ENCODE measurements around the gene EPSTI1. TPM values are rescaled to one million over a fixed set of nuclear protein-coding genes. Genes with fewer than 3 reads are reported as not detected.

EPSTI1 gene
- total RNA-seq, 4 donors from 2014 or later = 6.5 to 16.9 (median 11.4) TPM

- Histone ChIP-seq H3K27ac (peak overlapping the region in 1 of 2 donors; percentile 86), H3K27me3 (no peaks in the 10 kb centered on the region), H3K4me3 (no peak overlapping the region), H3K9me3 (no peaks in the 10 kb centered on the region), H3K4me1 (no peaks in the 10 kb centered on the region), H3K36me3 (no peaks in the 10 kb centered on the region)
- TF ChIP-seq POLR2A (IDR thresholded peaks at IDR 0.05) = peak in 1 of 2 donors; percentile 5
- TF ChIP-seq, protein P1, sequence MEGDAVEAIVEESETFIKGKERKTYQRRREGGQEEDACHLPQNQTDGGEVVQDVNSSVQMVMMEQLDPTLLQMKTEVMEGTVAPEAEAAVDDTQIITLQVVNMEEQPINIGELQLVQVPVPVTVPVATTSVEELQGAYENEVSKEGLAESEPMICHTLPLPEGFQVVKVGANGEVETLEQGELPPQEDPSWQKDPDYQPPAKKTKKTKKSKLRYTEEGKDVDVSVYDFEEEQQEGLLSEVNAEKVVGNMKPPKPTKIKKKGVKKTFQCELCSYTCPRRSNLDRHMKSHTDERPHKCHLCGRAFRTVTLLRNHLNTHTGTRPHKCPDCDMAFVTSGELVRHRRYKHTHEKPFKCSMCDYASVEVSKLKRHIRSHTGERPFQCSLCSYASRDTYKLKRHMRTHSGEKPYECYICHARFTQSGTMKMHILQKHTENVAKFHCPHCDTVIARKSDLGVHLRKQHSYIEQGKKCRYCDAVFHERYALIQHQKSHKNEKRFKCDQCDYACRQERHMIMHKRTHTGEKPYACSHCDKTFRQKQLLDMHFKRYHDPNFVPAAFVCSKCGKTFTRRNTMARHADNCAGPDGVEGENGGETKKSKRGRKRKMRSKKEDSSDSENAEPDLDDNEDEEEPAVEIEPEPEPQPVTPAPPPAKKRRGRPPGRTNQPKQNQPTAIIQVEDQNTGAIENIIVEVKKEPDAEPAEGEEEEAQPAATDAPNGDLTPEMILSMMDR (IDR thresholded peaks at IDR 0.05) = no peak
- no peak for DNase-seq
- intact Hi-C loops (cut with DNase I; ENCODE audit: low total_unique reads) = no loop called here
These were observed 1.5 kb downstream of the EPSTI1 start for GRCh38 chr13:42990291-42991232.

DNA sequence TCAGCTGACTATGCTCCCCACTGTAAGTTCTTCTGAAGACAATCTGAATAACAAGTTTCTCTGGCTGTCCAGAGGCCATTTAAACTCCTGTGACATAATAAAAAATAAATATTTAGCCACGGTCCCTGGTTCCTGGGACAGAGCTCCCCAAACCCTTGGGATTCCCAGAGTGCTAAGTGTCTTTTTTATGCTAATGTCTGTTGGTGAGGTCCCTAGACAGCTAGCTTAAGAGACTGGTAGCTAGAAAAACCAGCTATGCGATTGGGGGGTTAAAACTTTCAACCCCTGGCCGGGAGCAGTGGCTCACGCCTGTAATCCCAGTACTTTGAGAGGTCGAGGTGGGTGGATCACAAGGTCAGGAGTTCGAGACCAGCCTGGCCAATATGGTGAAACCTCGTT lies 5.9 kb downstream of the EPSTI1 start:
- DNase-seq = no peak
- Histone ChIP-seq H3K9me3 (no peaks in the 10 kb centered on the region), H3K4me3 (no peak overlapping the region), H3K27me3 (no peaks in the 10 kb centered on the region), H3K4me1 (no peaks in the 10 kb centered on the region), H3K36me3 (no peaks in the 10 kb centered on the region), H3K27ac (peak overlapping the region in 1 of 2 donors; percentile 31)
- intact Hi-C loops (cut with DNase I; ENCODE audit: low total_unique reads) = no loop called here
- TF ChIP-seq, protein P1 (IDR thresholded peaks at IDR 0.05) = no peak
- TF ChIP-seq POLR2A (IDR thresholded peaks at IDR 0.05) = no peak

DNA sequence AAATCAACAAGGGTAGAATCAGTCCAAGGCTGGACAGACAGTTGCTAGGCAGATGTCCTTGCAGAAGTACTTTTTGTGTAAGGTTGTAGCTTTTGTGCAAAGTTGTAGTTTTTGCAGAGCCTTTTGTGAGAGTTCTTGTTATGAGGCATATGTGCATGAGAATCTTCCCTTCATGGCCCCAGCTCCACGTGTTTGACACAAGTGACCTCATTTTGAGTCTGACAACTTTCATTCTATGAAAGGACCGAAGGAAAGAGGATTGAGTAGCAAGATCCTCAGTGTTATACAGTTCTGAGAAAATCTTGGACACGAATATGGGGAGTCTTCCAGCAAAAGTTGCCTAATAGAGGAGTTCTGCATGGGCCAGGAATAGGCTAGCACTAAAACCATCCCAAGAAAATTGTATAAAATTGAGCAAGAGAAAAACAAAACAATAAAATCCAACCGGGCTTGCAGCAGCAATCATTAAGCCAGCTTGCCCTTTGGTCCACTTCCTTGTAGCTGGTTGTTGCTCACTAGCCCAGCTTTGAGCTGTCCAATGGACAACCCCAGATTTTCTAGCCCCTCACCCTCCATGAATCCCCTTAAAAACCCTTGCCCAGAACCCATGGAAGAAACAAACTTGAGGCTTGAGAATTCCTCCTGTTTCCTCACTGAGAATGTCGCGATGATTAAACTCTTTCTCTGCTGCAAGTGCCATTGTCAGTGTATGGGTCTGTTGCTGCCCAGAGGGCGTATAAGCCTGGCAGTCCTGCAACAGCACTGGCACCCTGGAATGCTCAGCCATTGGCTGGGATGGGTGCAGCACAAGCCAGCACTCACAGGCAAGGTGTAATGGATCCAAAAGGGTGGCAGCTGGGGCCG lies 6.5 kb downstream of the EPSTI1 start:
- DNase-seq = peak; percentile 19 to 28
- TF ChIP-seq POLR2A (IDR thresholded peaks at IDR 0.05) = no peak
- TF ChIP-seq, protein P1 (IDR thresholded peaks at IDR 0.05) = no peak
- Histone ChIP-seq H3K27ac (peak overlapping the region in 1 of 2 donors; percentile 31), H3K4me3 (no peak overlapping the region), H3K9me3 (no peaks in the 10 kb centered on the region), H3K27me3 (no peaks in the 10 kb centered on the region), H3K4me1 (no peaks in the 10 kb centered on the region), H3K36me3 (no peaks in the 10 kb centered on the region)
- intact Hi-C loops (cut with DNase I; ENCODE audit: low total_unique reads) = no loop called here

- TF ChIP-seq, protein P1 (IDR thresholded peaks at IDR 0.05) = no peak
- TF ChIP-seq POLR2A (IDR thresholded peaks at IDR 0.05) = no peak
- no peak for DNase-seq
- Histone ChIP-seq H3K27ac (no peak overlapping the region), H3K9me3 (no peaks in the 10 kb centered on the region), H3K36me3 (no peaks in the 10 kb centered on the region), H3K4me3 (no peak overlapping the region), H3K4me1 (no peaks in the 10 kb centered on the region), H3K27me3 (no peaks in the 10 kb centered on the region)
- intact Hi-C loops (cut with DNase I; ENCODE audit: low total_unique reads) = no loop called here
These were observed 7.3 kb downstream of the EPSTI1 start for GRCh38 chr13:42984691-42985090.
